GM23338 (cell line): Measurements from ENCODE around the gene RHBDD2. TPM values are rescaled to one million over a fixed set of nuclear protein-coding genes. Genes with fewer than 3 reads are reported as not detected.
"Not testable (repeated sequence)": the region's sequence is repeated elsewhere in the genome, so short reads cannot be mapped to it uniquely, and the experiment has no call there.

Experiments
- ATAC-seq: fragments of 200-7000 bp; cut with Tn5 transposase; 3 replicates; pipeline ENCODE4 v1.9.1; 2020
- DNase-seq: peaks from one replicate; pipeline ENCODE4 v3.0.0-alpha.2; 2015; ENCODE audit warnings: low spot score
- H2AFZ ChIP-seq: fragments of 200-600 bp; sonication (generic); 2 replicates; pipeline ENCODE4 v1.8.0; 2016; ENCODE audit warnings: antibody characterized with exemption, mild to moderate bottlenecking, moderate library complexity
- H3F3A ChIP-seq: fragments of 200-600 bp; sonication (generic); replicated peaks from 2 replicates; pipeline ENCODE4 v1.8.0; 2017; ENCODE audit warnings: antibody characterized with exemption, mixed run types, low read depth
- H3K27ac ChIP-seq: fragments of 200-600 bp; sonication (generic); 2 replicates; pipeline ENCODE4 v1.6.1; 2016; ENCODE audit warnings: low read depth
- H3K27me3 ChIP-seq: fragments of 200-600 bp; sonication (generic); 2 replicates; pipeline ENCODE4 v1.8.0; 2016; ENCODE audit warnings: mild to moderate bottlenecking, mixed run types, moderate library complexity; ENCODE audit not compliant: insufficient read depth
- H3K36me3 ChIP-seq: fragments of 200-600 bp; sonication (generic); 2 replicates; pipeline ENCODE4 v1.8.0; 2016; ENCODE audit warnings: mild to moderate bottlenecking; ENCODE audit not compliant: insufficient read depth
- H3K4me1 ChIP-seq: fragments of 200-600 bp; sonication (generic); 2 replicates; pipeline ENCODE4 v1.8.0; 2016; ENCODE audit warnings: mild to moderate bottlenecking, moderate library complexity; ENCODE audit not compliant: insufficient read depth
- H3K4me2 ChIP-seq: fragments of 200-600 bp; sonication (generic); 2 replicates; pipeline ENCODE4 v1.7.1; 2017; ENCODE audit warnings: mixed run types
- H3K4me3 ChIP-seq: fragments of 200-600 bp; sonication (generic); 2 replicates; pipeline ENCODE4 v1.6.1; 2016; ENCODE audit warnings: mixed run types
- H3K79me2 ChIP-seq: fragments of 200-600 bp; sonication (generic); replicated peaks from 2 replicates; pipeline ENCODE4 v1.8.0; 2017; ENCODE audit warnings: mild to moderate bottlenecking; ENCODE audit not compliant: insufficient read depth
- H3K9me2 ChIP-seq: fragments of 200-600 bp; sonication (generic); 2 replicates; pipeline ENCODE4 v1.8.0; 2017; ENCODE audit not compliant: insufficient read depth
- H4K20me1 ChIP-seq: fragments of 200-600 bp; sonication (generic); replicated peaks from 2 replicates; pipeline ENCODE4 v1.8.0; 2017; ENCODE audit warnings: mild to moderate bottlenecking; ENCODE audit not compliant: insufficient read depth
- H3K27ac Mint-ChIP-seq: 2 replicates; pipeline ENCODE4 v1.8.0; 2020; ENCODE audit warnings: inconsistent platforms, mild to moderate bottlenecking, moderate library complexity, mixed read lengths
- H3K27me3 Mint-ChIP-seq: 3 replicates; pipeline ENCODE4 v1.8.0; 2022; ENCODE audit warnings: low read depth, mild to moderate bottlenecking, moderate library complexity, mixed read lengths, inconsistent platforms; ENCODE audit not compliant: insufficient read depth, poor library complexity
- H3K36me3 Mint-ChIP-seq: 3 replicates; pipeline ENCODE4 v1.8.0; 2021; ENCODE audit warnings: low read depth, mild to moderate bottlenecking, inconsistent platforms, moderate library complexity, mixed read lengths
- H3K4me1 Mint-ChIP-seq: 3 replicates; pipeline ENCODE4 v1.8.0; 2020; ENCODE audit warnings: mild to moderate bottlenecking, inconsistent platforms, mixed read lengths
- H3K4me3 Mint-ChIP-seq: 3 replicates; pipeline ENCODE4 v1.8.0; 2021; ENCODE audit warnings: moderate library complexity, mild to moderate bottlenecking, inconsistent platforms, mixed read lengths
- H3K9me3 Mint-ChIP-seq: 3 replicates; pipeline ENCODE4 v1.8.0; 2020; ENCODE audit warnings: moderate library complexity, mild to moderate bottlenecking, inconsistent platforms, mixed read lengths
- CREB1 ChIP-seq: fragments of 250-450 bp; sonication (Bioruptor Pico); IDR thresholded peaks from 2 replicates; pipeline ENCODE4 v1.5.0; 2020; ENCODE audit warnings: low read depth, mild to moderate bottlenecking, moderate library complexity
- ETS1 ChIP-seq: IDR thresholded peaks from 2 replicates; pipeline ENCODE4 v1.6.1; 2016; ENCODE audit warnings: antibody characterized with exemption
- EZH2 ChIP-seq: fragments of 200-600 bp; sonication (generic); IDR thresholded peaks from one replicate; pipeline ENCODE4 v1.8.0; 2017; ENCODE audit warnings: antibody characterized with exemption, mild to moderate bottlenecking, low read depth; ENCODE audit not compliant: unreplicated experiment
- EZH2phosphoT487 ChIP-seq: fragments of 200-600 bp; sonication (generic); IDR thresholded peaks from one replicate; pipeline ENCODE4 v1.8.1; 2018; ENCODE audit warnings: antibody characterized with exemption; ENCODE audit not compliant: unreplicated experiment
- NANOG ChIP-seq: IDR thresholded peaks from 2 replicates; pipeline ENCODE4 v1.6.1; 2016; ENCODE audit warnings: antibody characterized with exemption, borderline replicate concordance
- POLR2AphosphoS5 ChIP-seq: IDR thresholded peaks from 2 replicates; pipeline ENCODE4 v1.6.1; 2016; ENCODE audit warnings: antibody characterized with exemption, low read depth
- STAT1 ChIP-seq: IDR thresholded peaks from one replicate; pipeline ENCODE4 v1.6.1; 2016; ENCODE audit warnings: antibody characterized with exemption; ENCODE audit not compliant: unreplicated experiment
- ZNF114 ChIP-seq: fragments of 250-450 bp; sonication (Bioruptor Pico); IDR thresholded peaks from 2 replicates; pipeline ENCODE4 v1.5.0; 2020; ENCODE audit warnings: mild to moderate bottlenecking, moderate library complexity
- ZNF331 ChIP-seq: fragments of 250-450 bp; sonication (Bioruptor Pico); IDR thresholded peaks from 2 replicates; pipeline ENCODE4 v1.5.0; 2020; ENCODE audit warnings: low read depth, mild to moderate bottlenecking, moderate library complexity
- polyA plus RNA-seq: library from polyadenylated mRNA; unstranded; fragments of >200 nt; fragmentation: Nextera tagmentation; extraction: Ambion mirVana; gene quantifications from 2 replicates; pipeline ENCODE4 v1.2.1, GENCODE V29; 2016
- total RNA-seq: library from RNA; depleted of rRNA; stranded (reverse); fragments of >200 nt; shearing (Covaris generic); gene quantifications from 2 replicates; pipeline ENCODE4 v1.2.3, GENCODE V29; 2014
- TF ChIP-seq, protein P1 (sequence below), 2 experiments: fragments of 200-600 bp in 1 of 2; sonication (generic) in 1 of 2; conservative IDR thresholded peaks; 2 replicates each; pipeline versions ENCODE4 v1.5.1 to v1.6.1; 2016 to 2017; ENCODE audit warnings: antibody characterized with exemption in 2 of 2, low read depth in 2 of 2, mild to moderate bottlenecking in 2 of 2, moderate library complexity in 1 of 2

Gene RHBDD2
- total and polyA plus RNA-seq, 2 experiments from 2014 or later = 23.1 to 25.7 TPM

- H3K4me2 ChIP-seq = no peak overlapping the region
- TF ChIP-seq CREB1 (CRISPR knock-in tag) (no peak), ZNF114 (CRISPR knock-in tag) (no peak), STAT1 (no peak), EZH2 (no peak), ETS1 (no peak), POLR2AphosphoS5 (no peak)
- no peak for ATAC-seq
Measured at GRCh38 chr7:75872073-75872782, 6.6 kb upstream of the RHBDD2 start.

GRCh38 chr7:75874180-75874579 lies 4.7 kb upstream of the RHBDD2 start:
- not testable (repeated sequence) for H3K4me3 ChIP-seq, H3K27ac ChIP-seq, H3K27ac Mint-ChIP-seq, H3K36me3 Mint-ChIP-seq, H3K27me3 Mint-ChIP-seq, H4K20me1 ChIP-seq, H3F3A ChIP-seq, ATAC-seq, H3K9me3 Mint-ChIP-seq, H3K27me3 ChIP-seq, H3K4me2 ChIP-seq, H3K79me2 ChIP-seq, H3K36me3 ChIP-seq, H3K4me3 Mint-ChIP-seq, H2AFZ ChIP-seq, DNase-seq, H3K4me1 ChIP-seq, H3K9me2 ChIP-seq
- H3K4me1 Mint-ChIP-seq = peaks cover 12% of the 10 kb centered on the region

More at GRCh38 chr7:75872073-75872782, 6.6 kb upstream of the RHBDD2 start:
- H3K27ac ChIP-seq = no peak overlapping the region
- H3K9me2 ChIP-seq = no peaks in the 10 kb centered on the region
- H3K36me3 ChIP-seq = no peaks in the 10 kb centered on the region
- Mint-ChIP-seq H3K27ac (no peak overlapping the region), H3K27me3 (no peaks in the 10 kb centered on the region), H3K9me3 (no peaks in the 10 kb centered on the region), H3K4me3 (no peak overlapping the region), H3K4me1 (peaks cover 4% of the 10 kb centered on the region; the same call in 2 of the 3 replicates), H3K36me3 (no peaks in the 10 kb centered on the region)
- H3K27me3 ChIP-seq = no peaks in the 10 kb centered on the region
- no peaks in the 10 kb centered on the region for H3K79me2 ChIP-seq
- no peaks in the 10 kb centered on the region for H3F3A ChIP-seq
- 0 out of 2 replicates have a peak overlapping the region, but pooled peaks have one; percentile 28 for H2AFZ ChIP-seq
- no peaks in the 10 kb centered on the region for H3K4me1 ChIP-seq
- DNase-seq = no peak
- no peaks in the 10 kb centered on the region for H4K20me1 ChIP-seq
- H3K4me3 ChIP-seq = no peak overlapping the region

- H3K4me1 ChIP-seq = peaks cover 16% of the 10 kb centered on the region
- no peak overlapping the region for H3K4me3 Mint-ChIP-seq
- DNase-seq (no peak), ATAC-seq (no peak)
- H3K36me3 Mint-ChIP-seq = peaks cover 6% of the 10 kb centered on the region
- H3K27ac Mint-ChIP-seq = peak overlapping the region; percentile 31; the same call in 1 of the 2 replicates
- no peaks in the 10 kb centered on the region for H3K9me3 Mint-ChIP-seq
- peaks cover 18% of the 10 kb centered on the region for H3K4me1 Mint-ChIP-seq
- H3K4me2 ChIP-seq = no peak overlapping the region
- H2AFZ ChIP-seq = peak overlapping the region; percentile 83; the same call in 1 of the 2 replicates
- peaks cover 1% of the 10 kb centered on the region; the same call in 1 of the 2 replicates for H4K20me1 ChIP-seq
- H3K4me3 ChIP-seq = no peak overlapping the region
- no peaks in the 10 kb centered on the region for H3K36me3 ChIP-seq
- H3K9me2 ChIP-seq = no peaks in the 10 kb centered on the region
- peaks cover 5% of the 10 kb centered on the region for H3K27me3 Mint-ChIP-seq
- H3K79me2 ChIP-seq = peaks cover 12% of the 10 kb centered on the region
- no peaks in the 10 kb centered on the region for H3K27me3 ChIP-seq
- H3K27ac ChIP-seq = no peak overlapping the region
- H3F3A ChIP-seq = peaks cover 7% of the 10 kb centered on the region; the same call in 1 of the 2 replicates
- TF ChIP-seq ZNF331 = no peak
- TF ChIP-seq NANOG = peak; percentile 31; the same call in 1 of the 2 replicates
- no peak for TF ChIP-seq STAT1
- TF ChIP-seq, protein P1, sequence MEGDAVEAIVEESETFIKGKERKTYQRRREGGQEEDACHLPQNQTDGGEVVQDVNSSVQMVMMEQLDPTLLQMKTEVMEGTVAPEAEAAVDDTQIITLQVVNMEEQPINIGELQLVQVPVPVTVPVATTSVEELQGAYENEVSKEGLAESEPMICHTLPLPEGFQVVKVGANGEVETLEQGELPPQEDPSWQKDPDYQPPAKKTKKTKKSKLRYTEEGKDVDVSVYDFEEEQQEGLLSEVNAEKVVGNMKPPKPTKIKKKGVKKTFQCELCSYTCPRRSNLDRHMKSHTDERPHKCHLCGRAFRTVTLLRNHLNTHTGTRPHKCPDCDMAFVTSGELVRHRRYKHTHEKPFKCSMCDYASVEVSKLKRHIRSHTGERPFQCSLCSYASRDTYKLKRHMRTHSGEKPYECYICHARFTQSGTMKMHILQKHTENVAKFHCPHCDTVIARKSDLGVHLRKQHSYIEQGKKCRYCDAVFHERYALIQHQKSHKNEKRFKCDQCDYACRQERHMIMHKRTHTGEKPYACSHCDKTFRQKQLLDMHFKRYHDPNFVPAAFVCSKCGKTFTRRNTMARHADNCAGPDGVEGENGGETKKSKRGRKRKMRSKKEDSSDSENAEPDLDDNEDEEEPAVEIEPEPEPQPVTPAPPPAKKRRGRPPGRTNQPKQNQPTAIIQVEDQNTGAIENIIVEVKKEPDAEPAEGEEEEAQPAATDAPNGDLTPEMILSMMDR (conservative IDR thresholded peaks at IDR 0.05; ENCODE audit: low read depth in 2 of 2) = no peak
- no peak for TF ChIP-seq EZH2phosphoT487
- TF ChIP-seq ZNF114 (CRISPR knock-in tag) = no peak
Measured at GRCh38 chr7:75875113-75876080, 3.4 kb upstream of the RHBDD2 start.
